ENCODE results near the gene MLPH. TPM values are rescaled to one million over a fixed set of nuclear protein-coding genes. Genes with fewer than 3 reads are reported as not detected.

The MLPH gene
- total and polyA plus RNA-seq, 12 donors: 9.7 to 60.0 (median 40.8) TPM

DNA sequence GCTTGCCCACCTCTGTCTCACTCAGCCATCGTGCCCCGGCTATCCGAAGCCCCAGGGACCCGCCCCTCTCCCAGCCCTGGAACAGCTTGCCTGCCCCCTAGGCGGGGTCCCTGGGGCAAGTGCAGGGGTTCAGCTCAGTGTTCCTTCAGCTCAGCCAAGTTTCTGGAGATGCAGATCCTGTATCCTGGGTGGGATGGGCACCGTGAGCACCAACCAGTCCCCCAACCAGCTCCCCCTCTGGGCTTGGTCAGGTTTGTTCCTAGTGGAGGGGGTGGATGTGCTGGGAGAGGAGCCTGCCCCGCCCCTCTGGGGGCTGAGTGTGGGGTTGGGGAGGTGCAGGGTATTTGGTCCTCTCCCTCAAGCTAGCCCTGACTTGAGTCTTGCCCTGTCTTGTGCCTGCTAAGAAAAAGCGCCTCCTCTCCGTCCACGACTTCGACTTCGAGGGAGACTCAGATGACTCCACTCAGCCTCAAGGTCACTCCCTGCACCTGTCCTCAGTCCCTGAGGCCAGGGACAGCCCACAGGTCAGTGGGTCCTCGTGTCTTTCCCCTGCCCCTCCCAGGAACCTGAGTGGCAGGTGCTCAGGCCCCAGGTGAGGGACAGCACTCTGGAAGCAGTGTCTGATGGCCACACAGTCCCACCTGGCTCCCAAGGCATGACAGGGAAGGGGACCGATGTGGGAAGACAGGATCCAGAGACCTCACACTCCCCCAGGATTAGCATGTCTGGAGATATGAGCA lies 32.6 kb downstream of the MLPH start:
- no peak overlapping the region for H3K4me3 ChIP-seq
- no peak overlapping the region for H3K27ac ChIP-seq
- 75 to 80% methylated on average over 14 of the region's 14 CpGs for WGBS, 2 donors
- peaks cover 0 to 16% (median 10%) of the 10 kb centered on the region in 9 donors for H3K4me1 ChIP-seq
- intact Hi-C loops (cut with DNase I): loop anchor here in 5 of 10 donors (5.0 to 10.0 kb wide), 3 partner anchors 225 to 265 kb away; no protein-coding TSS in a partner anchor
- DNase-seq (no peak), ATAC-seq (no peak)
- H3K27me3 ChIP-seq: no peaks in the 10 kb centered on the region
- TF ChIP-seq, protein P1, sequence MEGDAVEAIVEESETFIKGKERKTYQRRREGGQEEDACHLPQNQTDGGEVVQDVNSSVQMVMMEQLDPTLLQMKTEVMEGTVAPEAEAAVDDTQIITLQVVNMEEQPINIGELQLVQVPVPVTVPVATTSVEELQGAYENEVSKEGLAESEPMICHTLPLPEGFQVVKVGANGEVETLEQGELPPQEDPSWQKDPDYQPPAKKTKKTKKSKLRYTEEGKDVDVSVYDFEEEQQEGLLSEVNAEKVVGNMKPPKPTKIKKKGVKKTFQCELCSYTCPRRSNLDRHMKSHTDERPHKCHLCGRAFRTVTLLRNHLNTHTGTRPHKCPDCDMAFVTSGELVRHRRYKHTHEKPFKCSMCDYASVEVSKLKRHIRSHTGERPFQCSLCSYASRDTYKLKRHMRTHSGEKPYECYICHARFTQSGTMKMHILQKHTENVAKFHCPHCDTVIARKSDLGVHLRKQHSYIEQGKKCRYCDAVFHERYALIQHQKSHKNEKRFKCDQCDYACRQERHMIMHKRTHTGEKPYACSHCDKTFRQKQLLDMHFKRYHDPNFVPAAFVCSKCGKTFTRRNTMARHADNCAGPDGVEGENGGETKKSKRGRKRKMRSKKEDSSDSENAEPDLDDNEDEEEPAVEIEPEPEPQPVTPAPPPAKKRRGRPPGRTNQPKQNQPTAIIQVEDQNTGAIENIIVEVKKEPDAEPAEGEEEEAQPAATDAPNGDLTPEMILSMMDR (IDR thresholded peaks at IDR 0.05): no peak
- no peaks in the 10 kb centered on the region for H3K36me3 ChIP-seq
- no peaks in the 10 kb centered on the region for H3K9me3 ChIP-seq

DNA sequence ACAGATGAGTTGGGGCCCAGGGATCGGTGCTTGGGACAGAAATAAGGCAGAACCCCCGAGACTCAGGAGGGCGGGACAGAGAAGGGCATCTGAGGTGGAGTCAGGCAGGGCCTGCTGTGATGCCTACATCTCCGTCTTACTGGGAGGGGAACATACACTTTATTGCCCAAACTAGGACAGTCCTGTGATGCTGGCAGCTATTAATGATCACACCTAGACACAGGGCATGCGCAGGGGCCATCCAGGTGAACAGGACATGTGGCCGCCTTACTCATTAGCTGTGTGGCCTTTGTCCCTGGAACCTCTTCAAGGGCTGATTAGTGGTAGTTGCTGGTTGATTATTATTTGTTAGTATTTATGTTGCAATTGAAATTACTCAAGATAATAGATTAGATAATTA lies 33.2 kb downstream of the MLPH start:
- no peak for DNase-seq
- H3K27ac ChIP-seq: no peak overlapping the region
- WGBS, 2 donors: 89 to 93% methylated on average over 6 of the region's 6 CpGs

DNA sequence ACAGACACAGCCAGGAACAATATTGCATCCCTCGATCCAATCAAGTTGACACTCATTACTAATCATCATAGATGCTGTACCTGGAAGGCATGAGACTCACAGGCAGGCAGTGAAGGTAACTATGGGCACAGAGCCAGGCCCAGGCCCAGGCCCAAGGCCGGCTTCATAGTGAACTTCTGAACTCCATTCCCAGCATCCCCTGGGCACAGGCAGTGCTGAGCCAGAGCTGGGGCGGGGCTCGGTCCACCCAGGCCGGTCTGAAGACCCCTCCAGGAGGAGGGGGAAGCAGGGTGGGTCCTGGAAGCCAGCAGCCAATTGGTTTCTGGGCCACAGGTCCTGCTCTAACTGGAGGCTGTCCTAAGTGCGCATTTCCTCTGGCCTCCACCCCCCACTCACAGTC lies 37.6 kb downstream of the MLPH start:
- Histone ChIP-seq H3K27me3 (no peaks in the 10 kb centered on the region), H3K9me3 (no peaks in the 10 kb centered on the region), H3K4me1 (no peaks in the 10 kb centered on the region), H3K4me3 (no peak overlapping the region), H3K27ac (no peak overlapping the region), H3K36me3 (peaks cover 0 to 35% (median 0%) of the 10 kb centered on the region in 9 donors)
- TF ChIP-seq, protein P1 (IDR thresholded peaks at IDR 0.05): no peak
- 66 to 72% methylated on average over 6 of the region's 6 CpGs for WGBS, 2 donors
- intact Hi-C loops (cut with DNase I): no loop called here
- DNase-seq: no peak
- ATAC-seq: peak in 1 of 8 donors; percentile 56

More for the DNA sequence above, 33.2 kb downstream of the MLPH start:
- Histone ChIP-seq H3K4me3 (no peak overlapping the region), H3K27me3 (no peaks in the 10 kb centered on the region), H3K9me3 (no peaks in the 10 kb centered on the region), H3K4me1 (peaks cover 0 to 10% (median 4%) of the 10 kb centered on the region in 9 donors), H3K36me3 (no peaks in the 10 kb centered on the region)
- TF ChIP-seq, protein P1 (IDR thresholded peaks at IDR 0.05): no peak
- intact Hi-C loops (cut with DNase I): no loop called here
- ATAC-seq: no peak

DNA sequence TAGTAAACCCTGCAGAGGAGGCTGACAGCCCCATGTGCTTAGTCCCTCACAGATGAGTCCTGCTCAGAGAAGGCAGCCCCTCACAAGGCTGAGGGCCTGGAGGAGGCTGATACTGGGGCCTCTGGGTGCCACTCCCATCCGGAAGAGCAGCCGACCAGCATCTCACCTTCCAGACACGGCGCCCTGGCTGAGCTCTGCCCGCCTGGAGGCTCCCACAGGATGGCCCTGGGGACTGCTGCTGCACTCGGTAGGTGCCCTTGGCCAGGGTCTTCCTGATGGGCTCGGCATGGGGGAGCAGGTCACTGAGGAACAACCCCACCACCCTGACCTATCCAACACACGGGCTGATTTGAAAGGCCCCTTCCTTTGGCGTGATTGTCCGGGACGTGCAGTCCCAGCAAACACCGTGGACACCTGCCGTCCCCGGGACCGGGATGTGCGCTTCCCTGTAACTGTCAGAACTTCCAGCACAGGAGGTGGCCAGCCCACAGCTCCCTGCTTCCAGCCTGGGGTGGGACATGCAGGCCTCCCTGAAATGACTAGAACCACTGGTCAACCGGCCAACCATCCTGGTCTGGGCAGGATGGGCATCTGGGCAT lies 38.6 kb downstream of the MLPH start:
- no peak for DNase-seq

More for the DNA sequence above, 38.6 kb downstream of the MLPH start:
- Histone ChIP-seq H3K27ac (no peak overlapping the region), H3K4me3 (no peak overlapping the region), H3K36me3 (peaks cover 0 to 39% (median 0%) of the 10 kb centered on the region in 9 donors), H3K4me1 (no peaks in the 10 kb centered on the region), H3K9me3 (no peaks in the 10 kb centered on the region), H3K27me3 (no peaks in the 10 kb centered on the region)
- TF ChIP-seq, protein P1 (IDR thresholded peaks at IDR 0.05): no peak
- 89 to 94% methylated on average over 17 of the region's 17 CpGs for whole genome bisulfite sequencing, 2 donors
- intact Hi-C loops (cut with DNase I): no loop called here
- peak in 1 of 8 donors; percentile 17 for ATAC-seq

All from heart right ventricle (tissue), 16 donors.